Calu3 (cell line): Measurements from ENCODE around the gene SYAP1. TPM values are rescaled to one million over a fixed set of nuclear protein-coding genes. Genes with fewer than 3 reads are reported as not detected.

ENCODE experiments used
- BruUV-seq: library from RNA; stranded (reverse); fragments of 400-500 nt; replicated peaks from 2 replicates; lab custom pipeline; 2021; lab: Mats Ljungman, UMichigan
- CTCF ChIA-PET: fragments of 300-600 bp; sonication (Branson Sonifier 250); formaldehyde crosslinking; loops from one replicate; lab custom pipeline; 2022; ENCODE audit warnings: antibody characterized with exemption; lab: Charles Lee
- DNase-seq: peaks from one replicate; pipeline ENCODE4 v3.0.0; 2022
- H3K27ac Mint-ChIP-seq: one replicate; pipeline ENCODE4 v1.8.0; 2022; ENCODE audit warnings: mixed read lengths; ENCODE audit not compliant: unreplicated experiment
- H3K27me3 Mint-ChIP-seq: one replicate; pipeline ENCODE4 v1.8.0; 2022; ENCODE audit warnings: mixed read lengths; ENCODE audit not compliant: unreplicated experiment
- H3K36me3 Mint-ChIP-seq: one replicate; pipeline ENCODE4 v1.8.0; 2022; ENCODE audit warnings: mild to moderate bottlenecking, moderate library complexity, mixed read lengths; ENCODE audit not compliant: insufficient read depth, unreplicated experiment
- H3K4me1 Mint-ChIP-seq: one replicate; pipeline ENCODE4 v1.8.0; 2022; ENCODE audit warnings: mild to moderate bottlenecking, low read depth, mixed read lengths; ENCODE audit not compliant: unreplicated experiment
- H3K4me3 Mint-ChIP-seq: one replicate; pipeline ENCODE4 v1.8.0; 2022; ENCODE audit warnings: mild to moderate bottlenecking, low read depth, moderate library complexity, mixed read lengths; ENCODE audit not compliant: unreplicated experiment
- H3K9me3 Mint-ChIP-seq: one replicate; pipeline ENCODE4 v1.8.0; 2022; ENCODE audit warnings: low read depth, mixed read lengths; ENCODE audit not compliant: unreplicated experiment
- CTCF ChIP-seq: fragments of 200-600 bp; IDR thresholded peaks from one replicate; pipeline ENCODE4 v1.8.0; 2022; ENCODE audit warnings: antibody characterized with exemption; ENCODE audit not compliant: unreplicated experiment
- intact Hi-C: fragments of 100-400 bp; cut with micrococcal nuclease; formaldehyde crosslinking; loops from one replicate; pipeline ENCODE4 v1.10.0; 2022; ENCODE audit not compliant: unreplicated experiment
- total RNA-seq: library from RNA; stranded (reverse); gene quantifications from 2 replicates; pipeline ENCODE4 v1.2.3, GENCODE V29; 2022

SYAP1 gene
- total RNA-seq, 1 experiment from 2014 or later: 40.7 TPM

- no peak for DNase-seq
- Mint-ChIP-seq H3K4me3 (no peak overlapping the region), H3K9me3 (no peaks in the 10 kb centered on the region), H3K27me3 (no peaks in the 10 kb centered on the region), H3K36me3 (peaks cover 38% of the 10 kb centered on the region), H3K4me1 (no peaks in the 10 kb centered on the region), H3K27ac (no peak overlapping the region)
- CTCF ChIA-PET: no interaction called here
- TF ChIP-seq CTCF: no peak
- BruUV-seq: no TSS peak
- intact Hi-C loops: no loop called here
Measured at GRCh38 chrX:16739574-16739973, 20.2 kb downstream of the SYAP1 start.

- CTCF ChIA-PET: no interaction called here
- no peak overlapping the region for H3K27ac Mint-ChIP-seq
- BruUV-seq: no TSS peak
- no peak overlapping the region for H3K4me3 Mint-ChIP-seq
- intact Hi-C loops: no loop called here
- peaks cover 35% of the 10 kb centered on the region for H3K36me3 Mint-ChIP-seq
- no peak for TF ChIP-seq CTCF
- no peak for DNase-seq
- no peaks in the 10 kb centered on the region for H3K4me1 Mint-ChIP-seq
- H3K9me3 Mint-ChIP-seq: no peaks in the 10 kb centered on the region
- no peaks in the 10 kb centered on the region for H3K27me3 Mint-ChIP-seq
Measured at GRCh38 chrX:16743604-16744325, 24.4 kb downstream of the SYAP1 start.

- Mint-ChIP-seq H3K36me3 (peaks cover 30% of the 10 kb centered on the region), H3K9me3 (no peaks in the 10 kb centered on the region), H3K4me3 (no peak overlapping the region), H3K27me3 (no peaks in the 10 kb centered on the region), H3K4me1 (no peaks in the 10 kb centered on the region), H3K27ac (no peak overlapping the region)
- no peak for TF ChIP-seq CTCF
- DNase-seq: no peak
- CTCF ChIA-PET: no interaction called here
- intact Hi-C loops: no loop called here
- BruUV-seq: no TSS peak
Measured at GRCh38 chrX:16745102-16745501, 25.7 kb downstream of the SYAP1 start.

- CTCF ChIA-PET: no interaction called here
- H3K9me3 Mint-ChIP-seq: no peaks in the 10 kb centered on the region
- intact Hi-C loops: no loop called here
Measured at GRCh38 chrX:16745659-16746058, 26.2 kb downstream of the SYAP1 start.

More at GRCh38 chrX:16745659-16746058, 26.2 kb downstream of the SYAP1 start:
- no peak for DNase-seq
- H3K27ac Mint-ChIP-seq: no peak overlapping the region
- peaks cover 30% of the 10 kb centered on the region for H3K36me3 Mint-ChIP-seq
- TF ChIP-seq CTCF: no peak
- H3K27me3 Mint-ChIP-seq: no peaks in the 10 kb centered on the region
- no TSS peak for BruUV-seq
- no peaks in the 10 kb centered on the region for H3K4me1 Mint-ChIP-seq
- no peak overlapping the region for H3K4me3 Mint-ChIP-seq
